HG03565 (cell line): ENCODE measurements around the gene ERGIC1.
"Not testable (repeated sequence)": the region's sequence is repeated elsewhere in the genome, so short reads cannot be mapped to it uniquely, and the experiment has no call there.

Experiments
- ATAC-seq: cut with Tn5 transposase; IDR thresholded peaks from one replicate; pipeline ENCODE4 v1.9.1; 2021; ENCODE audit warnings: mild to moderate bottlenecking, moderate library complexity; ENCODE audit not compliant: unreplicated experiment

Gene ERGIC1

DNA sequence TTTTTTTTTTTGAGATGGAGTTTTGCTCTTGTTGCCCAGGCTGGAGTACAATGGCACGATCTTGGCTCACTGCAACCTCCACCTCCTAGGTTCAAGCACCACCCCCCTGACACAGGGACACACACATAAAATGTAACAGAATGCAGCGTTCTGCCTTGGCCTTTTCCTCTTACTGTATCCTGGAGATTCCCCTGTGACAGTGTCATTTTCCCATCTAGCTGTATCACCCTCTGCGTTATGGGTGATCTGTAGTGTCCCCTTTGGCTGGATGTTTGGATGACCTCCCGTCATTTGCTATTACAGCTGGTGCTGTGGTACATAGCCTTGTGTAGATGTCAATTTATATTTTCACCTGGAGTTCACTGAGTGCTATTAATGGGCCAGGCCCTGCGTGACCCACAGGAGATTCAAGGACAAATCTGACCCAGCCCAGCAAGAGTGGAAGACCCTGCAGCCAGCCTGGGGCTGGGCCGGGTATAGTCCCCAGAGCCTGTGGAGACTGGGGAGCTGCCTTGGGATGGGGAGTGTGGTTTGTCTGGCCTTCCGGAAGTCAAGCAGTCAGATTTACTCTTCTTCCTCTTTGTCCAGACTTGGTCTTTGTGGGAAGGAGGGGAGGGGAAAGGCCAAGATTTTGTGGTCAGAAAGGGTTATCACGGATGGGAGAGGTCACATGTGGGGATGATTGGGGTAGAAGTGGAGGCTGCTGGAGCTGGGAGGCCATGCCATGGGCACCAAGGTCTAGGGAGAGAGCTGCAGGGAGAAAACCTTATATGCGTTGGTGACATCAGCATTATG, 43.6 kb downstream of the ERGIC1 start:
- no peak for ATAC-seq

DNA sequence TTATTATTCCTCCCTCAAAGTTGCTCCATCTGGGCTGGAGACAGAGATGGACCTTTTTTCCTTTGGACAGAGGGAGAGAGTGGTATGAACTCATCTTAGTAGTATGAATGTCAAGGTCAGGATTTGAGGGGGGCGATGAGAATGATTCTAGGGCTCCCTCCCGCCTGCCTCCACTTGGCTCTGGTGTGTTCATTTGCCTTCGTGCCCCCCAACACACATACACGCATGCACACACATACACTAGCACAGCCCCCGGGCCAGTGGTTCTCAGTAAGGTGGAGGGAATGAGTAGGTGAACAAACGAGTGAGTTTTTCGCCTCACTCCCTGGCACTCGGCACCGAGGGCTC, 44.5 kb downstream of the ERGIC1 start:
- ATAC-seq: no peak

DNA sequence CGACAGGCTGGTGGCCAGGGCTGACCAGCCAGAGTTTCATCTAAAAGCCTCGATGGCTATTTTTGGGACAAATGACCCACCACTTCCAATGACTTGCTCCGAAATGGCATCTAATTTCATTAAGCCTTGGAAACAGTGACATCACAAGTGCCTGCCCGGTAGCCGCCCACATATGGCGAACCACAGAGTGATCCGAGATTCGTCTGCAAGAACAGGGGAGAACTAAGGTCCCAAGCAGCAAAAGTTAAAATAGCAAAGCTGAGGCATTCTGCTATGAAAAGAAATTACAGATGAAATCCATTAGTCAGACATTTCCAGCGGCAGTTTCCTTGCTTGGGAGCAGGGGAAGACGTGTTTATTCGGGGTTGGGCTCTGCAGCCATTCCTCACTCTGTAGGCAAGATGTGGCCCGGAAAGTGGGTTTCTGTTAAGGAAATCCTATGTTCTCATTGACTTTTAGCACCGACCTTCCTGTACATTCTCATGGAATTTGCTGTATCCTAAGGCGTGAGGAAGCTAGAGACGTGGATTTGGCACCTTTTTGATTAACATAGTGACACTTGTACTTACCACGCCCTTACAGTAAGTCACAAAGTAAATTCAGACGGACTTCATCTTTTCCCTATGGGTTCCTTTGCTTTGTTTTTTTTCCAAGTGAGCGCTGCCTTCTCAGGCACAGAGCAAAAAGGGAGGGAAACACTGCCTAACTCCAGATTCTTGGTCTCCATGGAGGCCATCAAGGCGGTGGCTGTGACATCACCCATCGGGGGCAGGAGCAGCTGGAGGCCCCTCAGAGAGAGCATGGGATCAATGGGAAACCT, 45.1 kb downstream of the ERGIC1 start:
- ATAC-seq: no peak

DNA sequence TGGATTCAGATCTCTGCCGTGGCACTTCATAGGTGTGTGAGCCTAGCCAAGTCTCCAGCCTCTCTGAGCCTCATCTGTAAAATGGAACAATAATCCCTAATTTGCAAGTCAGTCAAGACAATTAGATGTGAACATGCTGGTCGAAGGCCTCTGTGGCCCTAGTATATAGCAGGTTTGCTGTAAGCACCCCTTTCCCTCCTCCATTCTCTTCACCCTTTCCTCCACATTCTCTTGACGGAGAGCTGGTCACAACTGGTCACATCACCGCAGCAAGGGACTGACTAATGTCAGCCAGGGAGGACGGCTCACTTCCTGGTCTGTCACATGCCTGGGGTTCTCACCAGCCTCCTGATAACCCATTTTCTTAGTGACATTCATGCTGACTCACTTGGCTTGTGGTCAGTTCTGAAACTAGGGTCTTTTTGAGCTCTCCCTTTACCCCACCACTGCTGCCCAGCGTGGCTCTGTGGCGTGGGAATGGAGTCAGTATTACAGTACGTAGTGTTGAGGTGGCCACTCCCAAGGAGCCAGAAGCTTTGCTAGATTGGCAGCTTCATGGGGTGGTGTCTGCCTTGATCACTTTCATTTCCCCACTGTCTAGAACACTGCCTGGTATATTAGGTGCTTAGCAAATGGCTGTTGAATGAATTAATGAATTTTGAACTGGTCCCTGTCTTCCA, 47.8 kb downstream of the ERGIC1 start:
- peak; percentile 73 for ATAC-seq

DNA sequence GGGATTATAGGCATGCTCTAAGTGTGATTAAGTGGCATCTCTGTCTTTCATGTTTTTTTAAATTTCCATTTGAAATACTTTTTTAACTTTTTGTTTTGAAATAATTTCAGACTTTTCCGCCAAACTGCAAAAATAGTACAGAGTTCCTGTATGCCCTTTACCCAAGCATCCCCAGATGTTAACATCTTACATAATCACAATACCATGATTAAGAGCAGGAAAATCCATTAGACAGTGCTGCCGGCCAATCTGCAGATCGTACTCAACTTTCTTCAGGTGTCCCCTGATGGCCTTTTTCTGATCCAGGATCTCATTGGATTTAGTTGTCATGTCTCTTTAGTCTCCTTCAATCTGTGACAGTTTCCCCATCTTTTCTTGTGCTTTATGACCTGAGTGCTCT, 49.0 kb downstream of the ERGIC1 start:
- ATAC-seq: no peak

DNA sequence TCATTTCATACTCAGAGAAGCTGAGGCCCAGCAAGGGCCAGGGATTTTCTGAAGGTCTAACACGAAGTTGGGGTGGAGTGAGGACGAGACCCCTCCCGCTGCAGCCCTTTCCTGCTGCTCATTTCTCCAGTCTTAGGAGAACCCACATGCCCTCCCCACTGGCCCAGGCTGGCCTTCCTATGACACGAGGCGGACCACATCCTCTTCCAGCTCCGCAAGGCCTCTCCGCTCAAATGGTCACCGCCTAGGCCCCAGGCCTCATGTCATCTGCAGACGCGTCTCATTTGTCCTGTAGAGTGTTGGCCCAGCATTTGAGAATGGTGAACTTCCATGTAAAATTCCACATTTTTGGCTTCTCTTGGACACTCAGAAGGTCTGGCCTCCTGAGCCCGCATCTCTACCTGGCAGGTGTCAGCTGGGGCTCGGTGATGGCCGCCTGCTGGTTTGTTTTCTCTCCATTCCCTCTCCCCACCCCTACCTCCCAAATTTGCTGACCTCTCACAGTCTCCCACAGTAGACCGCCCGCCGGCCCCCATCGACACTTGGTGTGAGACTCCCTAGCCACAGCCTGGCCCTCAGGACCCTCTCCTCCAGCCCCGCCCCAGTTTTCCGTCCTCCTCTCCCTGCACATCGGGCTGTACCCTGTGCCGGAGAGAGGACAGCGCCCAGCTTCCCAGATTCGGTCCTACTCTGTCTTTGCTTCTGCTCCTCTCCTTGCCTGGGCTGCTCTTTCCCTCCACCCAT, 51.7 kb downstream of the ERGIC1 start:
- ATAC-seq: no peak

DNA sequence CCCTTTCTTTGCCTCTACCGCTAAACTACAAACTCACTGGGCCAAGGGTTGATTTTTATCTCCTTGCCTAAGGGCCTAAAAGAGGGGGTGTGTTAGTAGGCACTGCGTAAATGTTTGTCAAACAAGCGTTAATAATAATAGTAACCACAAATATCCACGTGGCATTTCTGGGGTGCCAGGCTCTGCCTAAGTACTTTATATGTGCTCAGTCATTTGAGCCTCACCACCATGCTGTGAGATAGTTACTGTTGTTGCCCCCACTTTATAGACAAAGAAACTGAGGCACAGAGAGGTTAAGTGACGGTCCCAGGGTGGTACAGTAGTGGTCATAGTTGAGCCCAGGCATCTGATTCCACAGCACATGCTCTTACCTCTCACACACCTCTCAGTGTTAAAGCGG, 52.4 kb downstream of the ERGIC1 start:
- ATAC-seq: no peak

DNA sequence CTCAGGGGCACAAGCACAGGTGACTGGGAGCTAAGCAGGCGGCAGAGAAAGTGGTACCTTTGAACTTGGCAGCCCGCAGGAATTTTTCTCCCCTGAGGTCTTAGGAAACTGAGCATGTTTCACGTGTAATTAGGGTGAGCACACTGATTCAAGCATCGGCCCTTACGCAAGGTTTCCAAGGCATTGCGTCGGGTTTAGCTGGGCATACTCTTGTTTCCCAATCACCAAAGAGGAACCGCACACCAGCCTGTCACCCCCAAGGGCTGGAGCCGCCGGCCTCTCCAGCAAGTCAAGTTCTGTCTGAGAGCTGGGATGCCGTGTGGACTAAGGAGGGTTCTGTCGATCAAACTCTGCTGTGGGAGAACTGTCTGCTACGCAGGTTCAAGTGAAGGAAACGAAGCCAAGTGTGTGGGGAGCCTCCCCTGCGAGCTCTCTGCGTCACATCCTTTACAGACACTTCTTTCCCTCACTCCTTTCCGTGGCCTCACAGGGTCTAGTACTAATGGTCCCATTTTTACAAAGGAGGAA, 53.0 kb downstream of the ERGIC1 start:
- ATAC-seq: no peak

DNA sequence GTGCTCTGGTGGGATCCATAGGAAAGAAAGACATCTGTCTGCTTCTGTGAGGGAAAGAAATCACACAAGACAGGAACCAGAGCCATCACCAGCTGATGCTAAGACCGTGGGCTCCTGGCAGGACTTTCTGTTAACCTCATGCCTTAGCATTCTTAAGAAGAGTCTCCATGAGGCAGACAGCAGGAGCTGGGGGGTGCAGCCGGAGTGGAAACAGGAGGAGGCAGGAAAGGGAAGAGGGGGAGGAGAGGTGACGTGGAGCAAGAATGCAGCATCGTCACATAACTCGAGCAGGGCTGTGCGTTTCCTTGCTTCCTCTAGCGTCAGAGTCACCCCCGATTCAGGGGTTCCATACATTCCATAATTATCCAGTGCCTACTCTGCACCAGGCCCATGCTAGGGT, 53.6 kb downstream of the ERGIC1 start:
- no peak for ATAC-seq

DNA sequence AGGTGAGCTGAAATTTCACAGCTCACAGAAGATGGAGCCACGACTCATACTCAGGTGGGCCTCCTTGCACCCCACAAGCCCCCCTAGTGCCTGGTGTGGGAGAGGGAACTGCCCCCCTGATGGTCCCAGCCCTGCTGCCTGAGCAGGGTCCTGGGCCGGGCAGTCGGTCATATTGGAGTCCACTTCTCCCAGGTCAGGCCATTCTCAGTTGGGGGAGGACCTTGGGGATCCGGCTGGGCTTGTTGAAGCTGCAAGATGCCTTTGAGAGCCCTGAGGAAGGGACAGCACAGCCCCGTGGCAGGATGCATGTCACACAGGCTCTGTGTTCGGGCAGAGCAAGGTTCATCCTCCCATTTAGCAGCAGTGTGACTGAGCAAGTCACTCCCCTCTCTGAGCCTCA, 56.6 kb downstream of the ERGIC1 start:
- ATAC-seq: no peak

DNA sequence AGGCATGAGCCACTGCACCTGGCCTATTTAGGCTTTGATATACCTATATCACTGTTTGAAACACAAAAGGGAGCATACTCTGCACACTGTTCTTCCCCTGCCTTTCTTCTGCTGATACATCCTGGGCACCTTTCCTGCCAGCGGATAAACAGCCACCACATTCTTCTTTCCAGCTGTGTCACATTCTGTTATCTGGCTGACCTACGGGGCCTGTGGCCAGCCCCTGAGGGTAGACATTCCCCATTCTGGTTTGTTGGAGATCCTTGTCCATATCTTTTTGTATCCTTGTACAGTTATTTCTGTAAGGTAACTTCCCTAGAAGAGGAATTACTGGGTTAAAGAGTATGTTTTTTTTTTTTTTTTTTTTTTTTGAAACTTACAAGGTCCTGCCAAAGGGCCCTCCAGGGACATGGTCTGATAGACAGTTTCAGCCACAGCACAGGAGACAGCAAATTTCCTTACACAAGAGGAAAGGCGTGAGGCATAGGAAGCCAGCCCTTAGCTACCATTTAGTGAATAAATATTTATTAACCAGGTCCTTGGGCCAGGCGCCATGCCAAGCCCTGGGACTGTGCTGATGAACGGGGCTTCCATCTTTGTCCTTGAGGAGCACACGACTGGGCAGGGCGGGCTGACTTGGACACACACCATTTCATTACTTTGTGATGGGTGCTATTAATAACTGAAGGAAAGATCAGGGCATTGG, 57.8 kb downstream of the ERGIC1 start:
- no peak for ATAC-seq

DNA sequence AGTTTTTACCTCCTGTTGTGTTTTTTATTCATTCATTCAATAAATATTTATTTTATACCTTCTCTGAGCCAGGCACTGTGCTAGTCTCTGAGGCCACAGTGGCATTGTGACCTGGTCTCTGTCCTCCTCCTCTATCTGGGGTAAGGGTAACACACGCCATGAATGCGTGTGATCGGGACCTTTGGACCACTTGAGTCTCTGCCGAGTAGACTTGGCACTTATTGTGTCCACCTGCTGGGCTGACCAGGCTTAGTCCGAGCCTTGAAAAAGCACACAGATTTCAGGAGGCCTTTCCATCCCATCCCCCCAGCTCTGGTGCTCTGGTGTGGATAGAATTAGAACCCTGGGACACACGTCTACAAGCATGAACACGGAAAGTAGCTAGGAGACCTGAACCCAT, 58.7 kb downstream of the ERGIC1 start:
- no peak for ATAC-seq

DNA sequence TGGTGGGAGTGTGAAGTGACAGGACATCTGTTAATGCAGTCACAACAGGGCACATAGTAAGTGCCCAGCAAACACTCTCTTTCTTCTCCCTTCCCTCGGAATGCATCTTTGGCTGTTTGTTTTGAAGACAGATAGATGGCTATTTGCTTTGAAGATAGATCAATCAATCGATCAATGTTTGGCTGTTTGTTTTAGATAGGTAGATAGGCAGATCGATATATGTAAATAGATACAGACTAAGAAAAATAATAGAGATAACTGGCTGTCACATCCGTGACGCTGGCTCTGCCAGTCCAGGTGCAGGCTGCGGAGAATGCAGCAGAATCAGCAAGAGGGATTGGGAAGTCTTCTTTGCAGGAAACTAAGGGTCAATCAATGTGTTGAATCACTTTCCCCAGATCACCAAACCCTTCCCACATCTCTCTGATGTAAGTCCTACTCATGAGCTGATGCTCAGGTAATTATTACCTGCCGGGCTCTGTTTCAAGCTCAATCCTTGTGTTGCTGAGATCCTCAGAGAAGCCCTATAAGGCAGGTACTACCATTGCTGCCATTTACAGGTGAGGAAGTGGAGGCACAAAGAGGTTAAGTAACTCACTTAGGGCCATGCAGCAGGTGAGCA, 60.8 kb downstream of the ERGIC1 start:
- no peak for ATAC-seq

DNA sequence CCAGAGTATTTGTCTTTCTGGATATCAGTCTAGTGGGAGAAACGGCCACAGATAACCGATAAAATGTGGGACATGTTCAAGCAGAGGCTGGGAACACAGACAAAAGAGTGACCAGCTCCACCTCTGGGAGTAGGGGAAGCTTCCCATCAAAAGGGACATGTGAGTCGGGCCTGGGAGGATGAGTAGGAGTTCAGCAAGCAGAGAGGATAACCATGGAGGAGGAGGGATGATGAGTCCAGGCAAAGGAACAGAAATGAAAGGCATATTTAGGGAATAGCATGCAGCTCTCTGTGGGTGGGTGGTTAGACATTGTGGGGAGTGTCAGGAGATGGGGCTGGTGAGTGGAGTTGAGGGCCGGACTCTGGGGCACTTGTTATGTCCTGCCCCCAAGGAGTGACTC, 61.5 kb downstream of the ERGIC1 start:
- no peak for ATAC-seq

DNA sequence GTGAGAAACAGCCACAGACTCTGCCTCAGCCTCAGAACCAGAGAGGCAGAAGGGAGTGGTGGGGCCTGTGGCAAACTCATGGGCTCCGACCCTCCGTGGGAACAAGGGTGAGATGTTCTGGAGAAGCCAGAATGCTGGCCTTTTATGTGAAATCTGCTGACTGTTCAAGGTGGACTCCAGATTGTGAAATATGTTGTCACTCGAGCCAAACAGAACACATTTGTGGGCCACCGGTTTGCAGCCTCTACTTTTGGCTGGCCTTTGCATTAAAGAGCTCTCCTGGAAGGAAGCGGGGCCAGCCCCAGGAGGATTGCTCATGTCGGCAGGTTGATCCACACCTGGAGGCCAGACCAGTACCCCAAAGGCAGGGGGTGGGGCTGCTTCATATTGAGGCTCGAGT, 62.4 kb downstream of the ERGIC1 start:
- no peak for ATAC-seq

DNA sequence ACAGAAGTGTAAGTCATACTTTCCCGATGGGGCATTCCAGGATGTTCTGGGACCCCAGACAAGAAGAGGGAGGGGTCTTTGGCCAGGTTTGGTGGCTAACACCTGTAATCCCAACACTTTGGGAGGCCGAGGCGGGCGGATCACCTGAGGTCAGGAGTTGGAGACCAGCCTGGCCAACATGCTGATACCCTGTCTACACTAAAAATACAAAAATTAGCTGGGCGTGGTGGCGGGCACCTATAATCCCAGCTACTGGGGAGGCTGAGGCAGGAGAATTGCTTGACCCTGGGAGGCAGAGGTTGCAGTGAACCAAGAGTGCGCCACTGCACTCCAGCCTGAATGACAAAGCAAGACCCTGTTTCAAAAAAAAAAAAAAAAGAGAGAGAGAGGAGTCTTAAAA, 63.0 kb downstream of the ERGIC1 start:
- not testable (repeated sequence) for ATAC-seq

DNA sequence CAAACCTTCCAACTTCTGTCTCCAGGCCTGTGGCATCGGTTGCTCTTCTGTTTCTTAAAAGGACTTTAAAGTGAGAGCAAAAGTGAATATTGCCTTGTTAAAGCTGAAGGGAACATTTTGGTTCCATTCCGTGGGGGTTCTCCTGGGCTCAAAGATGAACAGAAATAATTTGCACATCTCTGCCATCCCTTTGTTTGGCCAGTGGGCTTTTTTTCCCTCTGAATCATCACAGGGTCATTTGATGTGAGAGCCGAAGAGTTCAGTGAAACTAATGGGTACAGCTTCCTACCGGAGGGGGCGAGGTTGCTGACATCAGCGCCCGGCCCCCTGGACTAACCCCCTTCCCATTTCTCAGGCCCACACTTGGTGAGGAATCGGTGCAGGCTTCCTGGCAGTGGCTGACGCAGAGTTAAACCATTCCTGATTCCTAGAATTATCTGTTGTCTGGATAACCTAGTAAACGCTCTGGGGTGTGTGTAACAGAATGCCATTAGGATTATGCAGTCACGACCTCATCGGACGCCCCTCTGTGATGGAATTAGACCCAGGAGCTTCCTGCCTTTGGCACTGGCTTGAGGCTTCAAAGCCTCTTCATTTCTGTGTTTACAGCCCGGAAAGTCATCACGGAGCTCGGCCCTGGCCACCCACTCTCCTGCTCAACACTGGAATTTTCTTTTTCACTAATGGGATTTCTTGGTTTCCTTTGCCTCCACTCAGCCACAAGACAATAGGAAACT, 63.6 kb downstream of the ERGIC1 start:
- no peak for ATAC-seq

DNA sequence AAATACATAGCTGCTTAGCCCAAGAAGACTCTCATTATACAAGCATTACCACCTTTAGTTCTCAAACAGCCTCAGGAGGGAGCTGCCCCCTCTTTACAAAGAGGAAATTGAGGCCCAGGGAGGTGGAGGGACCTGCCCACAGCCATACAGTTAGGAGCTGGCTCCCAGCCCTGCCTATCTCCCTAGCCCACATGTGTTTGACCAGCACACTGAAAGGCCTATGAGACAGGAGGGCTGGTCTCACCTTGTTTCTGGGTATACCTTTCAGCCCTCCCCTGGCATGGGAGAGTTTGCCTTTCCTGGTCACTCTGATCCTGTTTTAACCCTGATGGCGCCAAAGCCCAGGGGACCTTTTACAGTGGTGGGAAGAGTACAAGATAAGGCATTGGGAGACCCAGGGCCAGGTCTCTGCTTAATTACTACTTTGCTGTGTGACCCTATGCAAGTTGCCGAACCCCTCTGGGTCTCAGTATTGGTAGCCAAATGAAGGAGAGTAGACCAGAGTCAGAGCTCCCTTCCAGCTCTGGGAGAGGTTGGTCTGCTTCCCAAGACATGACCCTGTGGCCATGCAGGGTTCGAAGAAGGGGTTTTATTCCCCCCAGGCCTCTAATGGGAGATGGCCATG, 64.3 kb downstream of the ERGIC1 start:
- ATAC-seq: no peak
